HG02588 (cell line): ENCODE data around the gene IRX2.

ENCODE experiments used
- ATAC-seq: cut with Tn5 transposase; IDR thresholded peaks from one replicate; pipeline ENCODE4 v1.9.1; 2021; ENCODE audit warnings: mild to moderate bottlenecking, moderate library complexity; ENCODE audit not compliant: unreplicated experiment

The IRX2 gene

GRCh38 chr5:2721385-2722138 lies 29.9 kb downstream of the IRX2 start:
- ATAC-seq: no peak

GRCh38 chr5:2719332-2719731 lies 32.1 kb downstream of the IRX2 start:
- ATAC-seq: no peak

- no peak for ATAC-seq
These were observed 33.4 kb downstream of the IRX2 start for GRCh38 chr5:2718115-2718514.

- no peak for ATAC-seq
These were observed 35.6 kb downstream of the IRX2 start for GRCh38 chr5:2715856-2716255.

GRCh38 chr5:2714805-2715204 lies 36.7 kb downstream of the IRX2 start:
- no peak for ATAC-seq

- no peak for ATAC-seq
These were observed 37.5 kb downstream of the IRX2 start for GRCh38 chr5:2714026-2714425.

GRCh38 chr5:2711446-2712425 lies 39.7 kb downstream of the IRX2 start:
- no peak for ATAC-seq

- ATAC-seq: no peak
These were observed 40.6 kb downstream of the IRX2 start for GRCh38 chr5:2710910-2711309.

GRCh38 chr5:2709976-2710689 lies 41.3 kb downstream of the IRX2 start:
- ATAC-seq: no peak

- ATAC-seq: no peak
These were observed 42.7 kb downstream of the IRX2 start for GRCh38 chr5:2708751-2709150.

GRCh38 chr5:2708132-2708531 lies 43.3 kb downstream of the IRX2 start:
- ATAC-seq: no peak

GRCh38 chr5:2705861-2706260 lies 45.6 kb downstream of the IRX2 start:
- ATAC-seq: no peak

- ATAC-seq: no peak
These were observed 46.5 kb downstream of the IRX2 start for GRCh38 chr5:2704806-2705645.

GRCh38 chr5:2704111-2704510 lies 47.4 kb downstream of the IRX2 start:
- no peak for ATAC-seq

- ATAC-seq: no peak
These were observed 47.9 kb downstream of the IRX2 start for GRCh38 chr5:2703615-2704014.

GRCh38 chr5:2703041-2703440 lies 48.4 kb downstream of the IRX2 start:
- ATAC-seq: no peak

- no peak for ATAC-seq
These were observed 49.2 kb downstream of the IRX2 start for GRCh38 chr5:2702096-2702879.

GRCh38 chr5:2701592-2701991 lies 49.9 kb downstream of the IRX2 start:
- ATAC-seq: no peak

- no peak for ATAC-seq
These were observed 50.6 kb downstream of the IRX2 start for GRCh38 chr5:2700876-2701275.

- no peak for ATAC-seq
These were observed 51.8 kb downstream of the IRX2 start for GRCh38 chr5:2699686-2700085.
